Fibroblast of skin of right biceps (primary cell): ENCODE results near the gene PDCD1.
A peak's percentile ranks its signal among the peaks of the same experiment; 100 is the strongest.

ENCODE experiments used
- DNase-seq: peaks from one replicate; pipeline ENCODE4 v3.0.0-alpha.2; 2013

The PDCD1 gene

GRCh38 chr2:241895427-241895711 lies 36.7 kb upstream of the PDCD1 start:
- no peak for DNase-seq

GRCh38 chr2:241894681-241895426 lies 36.2 kb upstream of the PDCD1 start:
- no peak for DNase-seq

GRCh38 chr2:241894056-241894641 lies 35.5 kb upstream of the PDCD1 start:
- no peak for DNase-seq

- no peak for DNase-seq
These were observed 34.6 kb upstream of the PDCD1 start for GRCh38 chr2:241893265-241893664.

- DNase-seq: no peak
These were observed 33.8 kb upstream of the PDCD1 start for GRCh38 chr2:241892299-241893137.

- DNase-seq: no peak
These were observed 33.2 kb upstream of the PDCD1 start for GRCh38 chr2:241891988-241892298.

GRCh38 chr2:241891315-241891987 lies 32.8 kb upstream of the PDCD1 start:
- no peak for DNase-seq

- no peak for DNase-seq
These were observed 32.0 kb upstream of the PDCD1 start for GRCh38 chr2:241890524-241891235.

- DNase-seq: no peak
These were observed 29.9 kb upstream of the PDCD1 start for GRCh38 chr2:241888641-241889040.

GRCh38 chr2:241887806-241888522 lies 29.3 kb upstream of the PDCD1 start:
- DNase-seq: no peak

- DNase-seq: no peak
These were observed 28.2 kb upstream of the PDCD1 start for GRCh38 chr2:241886840-241887447.

- no peak for DNase-seq
These were observed 27.4 kb upstream of the PDCD1 start for GRCh38 chr2:241885946-241886643.

GRCh38 chr2:241885291-241885945 lies 26.7 kb upstream of the PDCD1 start:
- no peak for DNase-seq

GRCh38 chr2:241884951-241885290 lies 26.2 kb upstream of the PDCD1 start:
- no peak for DNase-seq

- DNase-seq: no peak
These were observed 23.5 kb upstream of the PDCD1 start for GRCh38 chr2:241882091-241882625.

GRCh38 chr2:241880311-241881073 lies 21.8 kb upstream of the PDCD1 start:
- no peak for DNase-seq

GRCh38 chr2:241879326-241879725 lies 20.6 kb upstream of the PDCD1 start:
- no peak for DNase-seq

- peak; percentile 74 for DNase-seq
These were observed 19.6 kb upstream of the PDCD1 start for GRCh38 chr2:241877989-241878970.
